Liver (tissue), 9 donors: ENCODE data around the gene TMEM273. TPM values are rescaled to one million over a fixed set of nuclear protein-coding genes. Genes with fewer than 3 reads are reported as not detected.

Source experiments
- DNase-seq: peaks from one replicate; pipeline ENCODE4 v3.0.0-alpha.2; 2017; ENCODE audit warnings: low spot score
- H3K27ac ChIP-seq, 2 donors: one replicate each; pipeline ENCODE4 v1.7.0; 2013; ENCODE audit warnings: inconsistent platforms in 2 of 2, low read length in 2 of 2, control low read depth in 1 of 2, low read depth in 1 of 2, mild to moderate bottlenecking in 1 of 2
- H3K27me3 ChIP-seq, 4 donors: one replicate each; pipeline versions ENCODE4 v1.6.1 to v1.7.0; 2013; ENCODE audit warnings: low read length in 3 of 4, inconsistent platforms in 1 of 4, mild to moderate bottlenecking in 1 of 4, moderate library complexity in 1 of 4; ENCODE audit not compliant: control insufficient read depth in 4 of 4, insufficient read depth in 4 of 4
- H3K36me3 ChIP-seq, 4 donors: one replicate each; pipeline versions ENCODE4 v1.6.1 to v1.7.0; 2013; ENCODE audit warnings: low read length in 3 of 4, mild to moderate bottlenecking in 3 of 4, low read depth in 1 of 4, moderate library complexity in 1 of 4; ENCODE audit not compliant: control insufficient read depth in 4 of 4, insufficient read depth in 3 of 4
- H3K4me1 ChIP-seq, 4 donors: one replicate each; pipeline versions ENCODE4 v1.6.1 to v1.7.0; 2013; ENCODE audit warnings: low read length in 3 of 4, mild to moderate bottlenecking in 3 of 4, moderate library complexity in 1 of 4; ENCODE audit not compliant: control insufficient read depth in 4 of 4, insufficient read depth in 4 of 4
- H3K4me3 ChIP-seq, 3 donors: one replicate each; pipeline versions ENCODE4 v1.6.1 to v1.7.0; 2013; ENCODE audit warnings: low read length in 3 of 3, control low read depth in 1 of 3, low read depth in 1 of 3, mild to moderate bottlenecking in 1 of 3
- H3K9ac ChIP-seq, 2 donors: one replicate each; pipeline ENCODE4 v1.7.0; 2013; ENCODE audit warnings: low read length in 2 of 2, mild to moderate bottlenecking in 2 of 2, moderate library complexity in 2 of 2, control low read depth in 1 of 2, low read depth in 1 of 2
- H3K9me3 ChIP-seq, 4 donors: one replicate each; pipeline versions ENCODE4 v1.6.1 to v1.7.0; 2013; ENCODE audit warnings: low read length in 3 of 4; ENCODE audit not compliant: control insufficient read depth in 4 of 4
- ATF3 ChIP-seq: IDR thresholded peaks from 2 replicates; pipeline ENCODE4 v1.6.1; 2016; ENCODE audit warnings: antibody characterized with exemption
- CTCF ChIP-seq: fragments of 150-350 bp; IDR thresholded peaks from 2 replicates; pipeline ENCODE4 v1.5.1; 2017; ENCODE audit warnings: improper control_type of control experiment, low read depth, low read length; ENCODE audit not compliant: missing input control
- EGR1 ChIP-seq, 2 donors: IDR thresholded peaks; 2 replicates each; pipeline ENCODE4 v1.6.1; 2016 to 2018; ENCODE audit warnings: antibody characterized with exemption in 2 of 2, low read depth in 2 of 2
- FOXA1 ChIP-seq: IDR thresholded peaks from 2 replicates; pipeline ENCODE4 v1.6.1; 2016; ENCODE audit warnings: antibody characterized with exemption
- FOXA2 ChIP-seq: IDR thresholded peaks from 2 replicates; pipeline ENCODE4 v1.6.1; 2016; ENCODE audit warnings: antibody characterized with exemption
- GABPA ChIP-seq, 2 donors: IDR thresholded peaks in 1 of 2; conservative IDR thresholded peaks in 1 of 2; 2 replicates each; pipeline ENCODE4 v1.6.1; 2016; ENCODE audit warnings: antibody characterized with exemption in 2 of 2, mild to moderate bottlenecking in 1 of 2, moderate library complexity in 1 of 2
- HNF4A ChIP-seq, 2 donors: conservative IDR thresholded peaks; 2 replicates each; pipeline ENCODE4 v1.6.1; 2016; ENCODE audit warnings: antibody characterized with exemption in 2 of 2, mild to moderate bottlenecking in 2 of 2
- HNF4G ChIP-seq: IDR thresholded peaks from 2 replicates; pipeline ENCODE4 v1.6.1; 2016; ENCODE audit warnings: antibody characterized with exemption
- JUND ChIP-seq, 2 donors: IDR thresholded peaks; 2 replicates each; pipeline ENCODE4 v1.6.1; 2016; ENCODE audit warnings: antibody characterized with exemption in 2 of 2
- MAX ChIP-seq: IDR thresholded peaks from 2 replicates; pipeline ENCODE4 v1.6.1; 2016; ENCODE audit warnings: antibody characterized with exemption
- NR2F2 ChIP-seq: IDR thresholded peaks from 2 replicates; pipeline ENCODE4 v1.6.1; 2016; ENCODE audit warnings: antibody characterized with exemption
- RAD21 ChIP-seq, 2 donors: IDR thresholded peaks; 2 replicates each; pipeline ENCODE4 v1.6.1; 2016; ENCODE audit warnings: antibody characterized with exemption in 2 of 2, mild to moderate bottlenecking in 2 of 2
- REST ChIP-seq: IDR thresholded peaks from 2 replicates; pipeline ENCODE4 v1.6.1; 2016; ENCODE audit warnings: antibody characterized with exemption, mild to moderate bottlenecking
- RXRA ChIP-seq, 2 donors: IDR thresholded peaks; 2 replicates each; pipeline ENCODE4 v1.6.1; 2017 to 2018; ENCODE audit warnings: antibody characterized with exemption in 2 of 2, mild to moderate bottlenecking in 1 of 2
- SP1 ChIP-seq: IDR thresholded peaks from 2 replicates; pipeline ENCODE4 v1.6.1; 2018; ENCODE audit warnings: antibody characterized with exemption, mild to moderate bottlenecking
- TAF1 ChIP-seq: conservative IDR thresholded peaks from 2 replicates; pipeline ENCODE4 v1.6.1; 2016; ENCODE audit warnings: antibody characterized with exemption, mild to moderate bottlenecking
- YY1 ChIP-seq: IDR thresholded peaks from 2 replicates; pipeline ENCODE4 v1.6.1; 2016; ENCODE audit warnings: antibody characterized with exemption, mild to moderate bottlenecking
- ZBTB33 ChIP-seq: IDR thresholded peaks from 2 replicates; pipeline ENCODE4 v1.6.1; 2016; ENCODE audit warnings: antibody characterized with exemption
- WGBS: extraction: QIAGEN DNeasy Blood & Tissue Kit; methylation state at CpG from one replicate; pipeline ENCODE4 v1.1.7; 2013; 5-methylcytosine and 5-hydroxymethylcytosine counted together
- polyA plus RNA-seq, 2 donors: library from polyadenylated mRNA; stranded (reverse) in 1 of 2; unstranded in 1 of 2; fragments of 200-250 nt in 1 of 2; fragments of >200 nt in 1 of 2; fragmentation: Nextera tagmentation in 1 of 2; extraction: Ambion mirVana in 1 of 2; gene quantifications; one replicate each; pipeline versions ENCODE4 v1.2.1 to v1.2.3, GENCODE V29; 2013 to 2015
- total RNA-seq, 2 donors: library from RNA; depleted of rRNA; stranded (reverse); fragments of >200 nt; gene quantifications; one replicate each; pipeline ENCODE4 v1.2.3, GENCODE V29; 2014
- donor health status: healthy.
- donor health status: healthy.
- donor health status: healthy.
- donor health status: healthy.
- donor health status: healthy.

The TMEM273 gene
- total and polyA plus RNA-seq, 4 donors, result 2.5 to 9.5 (median 4.5) TPM

- 88% methylated on average over 11 of the region's 11 CpGs for WGBS
- Histone ChIP-seq H3K9me3 (no peaks in the 10 kb centered on the region), H3K4me3 (no peak overlapping the region), H3K27me3 (no peaks in the 10 kb centered on the region), H3K36me3 (no peaks in the 10 kb centered on the region), H3K4me1 (no peaks in the 10 kb centered on the region), H3K9ac (no peak overlapping the region), H3K27ac (no peak overlapping the region)
- TF ChIP-seq NR2F2 (no peak), YY1 (no peak), MAX (no peak), ZBTB33 (no peak), SP1 (no peak), ATF3 (no peak), RAD21 (IDR thresholded peaks at IDR 0.05) (no peak), FOXA2 (no peak), FOXA1 (no peak), HNF4G (no peak), GABPA (IDR thresholded peaks at IDR 0.05 in 1 of 2, conservative IDR thresholded peaks at IDR 0.05 in 1 of 2) (no peak), TAF1 (no peak), REST (no peak), RXRA (IDR thresholded peaks at IDR 0.05) (no peak), EGR1 (IDR thresholded peaks at IDR 0.05; ENCODE audit: low read depth in 2 of 2) (no peak), JUND (IDR thresholded peaks at IDR 0.05) (no peak), CTCF (no peak), HNF4A (conservative IDR thresholded peaks at IDR 0.05) (no peak)
- peak; percentile 16 for DNase-seq
Observed at GRCh38 chr10:49173201-49173772, 14.9 kb downstream of the TMEM273 start.
